Measurements from ENCODE around the gene CLNK. TPM values are rescaled to one million over a fixed set of nuclear protein-coding genes. Genes with fewer than 3 reads are reported as not detected.

The CLNK gene
- total and polyA plus RNA-seq, 7 donors: 0.44 TPM; not detected in 6

DNA sequence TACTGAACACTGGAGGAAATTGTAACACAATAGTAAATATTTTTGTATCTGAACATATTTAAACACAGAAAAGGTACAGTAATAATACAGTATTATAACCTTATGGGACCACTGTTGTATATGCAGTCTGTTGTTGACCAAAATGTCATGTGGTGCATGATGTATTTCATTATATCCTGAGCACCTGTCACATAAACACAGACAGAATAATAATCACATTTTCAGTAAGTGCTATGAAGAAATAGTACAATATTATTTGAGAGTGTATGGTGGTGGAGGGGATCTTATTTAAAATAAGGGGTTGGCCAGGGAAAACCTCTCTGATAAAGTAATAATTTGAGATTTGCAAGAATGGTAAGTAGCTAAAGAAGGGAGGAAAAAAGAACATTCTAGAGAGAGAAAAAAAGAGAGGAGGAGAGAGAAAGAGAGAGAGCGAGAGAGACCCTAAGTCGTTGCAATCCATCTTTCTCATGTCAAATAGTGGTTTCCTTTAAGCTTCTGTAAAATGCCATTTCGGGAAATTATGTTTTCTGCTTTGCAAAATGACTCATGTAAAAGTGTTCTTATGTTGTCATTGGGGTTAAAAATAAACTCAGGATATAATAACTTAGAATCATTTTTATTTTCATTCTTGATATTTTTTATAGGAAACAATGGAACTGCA lies 19.3 kb upstream of the CLNK start:
- H3K27ac ChIP-seq: no peak overlapping the region
- no peaks in the 10 kb centered on the region for H3K36me3 ChIP-seq
- intact Hi-C loops (cut with DNase I): no loop called here
- DNase-seq: no peak
- H3K9me3 ChIP-seq: no peaks in the 10 kb centered on the region
- 58 to 78% methylated on average over 3 of the region's 3 CpGs for WGBS, 2 donors
- H3K4me3 ChIP-seq: no peak overlapping the region
- no peaks in the 10 kb centered on the region for H3K4me1 ChIP-seq
- TF ChIP-seq POLR2A (IDR thresholded peaks at IDR 0.05) (no peak), EP300 (IDR thresholded peaks at IDR 0.05) (no peak), POLR2AphosphoS5 (IDR thresholded peaks at IDR 0.05) (no peak), CTCF (IDR thresholded peaks at IDR 0.05) (no peak)
- no peaks in the 10 kb centered on the region for H3K27me3 ChIP-seq

DNA sequence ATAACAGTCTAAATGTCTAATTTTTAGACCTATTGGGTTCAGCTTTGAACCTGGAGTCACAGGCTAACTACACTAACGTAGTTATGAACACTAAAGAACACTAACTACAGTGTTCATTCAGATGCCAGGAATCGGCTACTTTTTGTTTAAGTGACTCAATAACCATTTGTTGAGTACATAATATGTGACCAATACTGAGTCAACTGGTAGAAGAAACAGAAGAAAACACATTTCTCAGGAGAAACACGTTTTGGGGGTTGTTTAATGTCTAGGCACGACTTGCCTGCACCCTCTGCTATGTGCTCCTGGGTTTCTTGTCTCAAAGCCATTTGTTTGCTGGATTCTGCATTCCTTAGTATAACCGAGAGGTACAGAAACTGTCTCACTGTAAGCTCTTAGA lies 18.6 kb upstream of the CLNK start:
- no peaks in the 10 kb centered on the region for H3K27me3 ChIP-seq
- H3K9me3 ChIP-seq: no peaks in the 10 kb centered on the region
- H3K4me3 ChIP-seq: no peak overlapping the region
- no peak for TF ChIP-seq POLR2A (IDR thresholded peaks at IDR 0.05)
- TF ChIP-seq CTCF (IDR thresholded peaks at IDR 0.05): no peak
- no peak for TF ChIP-seq EP300 (IDR thresholded peaks at IDR 0.05)
- TF ChIP-seq POLR2AphosphoS5 (IDR thresholded peaks at IDR 0.05): no peak
- 82 to 86% methylated on average over 5 of the region's 5 CpGs for WGBS, 2 donors
- intact Hi-C loops (cut with DNase I): no loop called here
- no peak overlapping the region for H3K27ac ChIP-seq
- no peaks in the 10 kb centered on the region for H3K4me1 ChIP-seq
- no peaks in the 10 kb centered on the region for H3K36me3 ChIP-seq
- no peak for DNase-seq

DNA sequence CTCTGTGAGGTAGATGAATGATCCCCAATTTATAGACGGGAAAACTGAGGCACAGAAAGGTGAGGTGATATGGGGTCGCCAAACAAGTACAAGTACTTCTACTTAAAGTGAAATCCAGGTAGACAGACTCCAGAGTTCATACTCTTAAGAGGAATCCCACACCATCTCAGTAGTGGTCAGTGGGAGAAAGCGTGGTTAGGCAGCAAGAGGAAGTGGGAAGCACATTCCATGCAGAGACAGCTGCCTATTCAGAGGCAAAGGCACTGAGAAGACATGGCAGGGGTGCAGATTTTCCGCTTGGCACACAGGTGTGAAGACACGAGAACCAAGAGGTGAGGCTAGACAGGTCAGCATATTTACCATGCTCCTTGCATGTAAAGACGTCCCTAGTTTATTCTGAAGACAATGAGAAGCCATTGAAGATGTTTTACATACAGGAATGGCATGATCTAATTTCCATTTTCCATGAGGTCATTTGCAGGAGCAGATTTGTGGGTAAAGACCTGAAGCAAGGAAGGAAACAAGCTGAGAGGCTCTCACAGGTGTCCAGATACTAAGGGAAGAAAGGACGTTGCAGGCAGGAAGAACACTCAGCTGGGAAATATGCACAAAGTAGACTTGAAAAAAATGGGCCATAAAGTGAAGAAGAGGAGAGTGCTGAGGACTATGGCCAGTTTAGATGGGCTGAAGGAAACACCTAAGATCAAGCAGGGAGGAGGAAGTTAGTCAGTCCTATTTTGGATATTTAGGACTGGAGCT lies 17.3 kb upstream of the CLNK start:
- intact Hi-C loops (cut with DNase I): no loop called here

GRCh38 chr4:10701161-10701560 lies 16.6 kb upstream of the CLNK start:
- H3K27ac ChIP-seq: no peak overlapping the region
- 64 to 77% methylated on average over 3 of the region's 3 CpGs for WGBS, 2 donors

More for the DNA sequence above, 17.3 kb upstream of the CLNK start:
- Histone ChIP-seq H3K4me1 (no peaks in the 10 kb centered on the region), H3K9me3 (no peaks in the 10 kb centered on the region), H3K27me3 (no peaks in the 10 kb centered on the region), H3K27ac (no peak overlapping the region), H3K36me3 (no peaks in the 10 kb centered on the region), H3K4me3 (no peak overlapping the region)
- no peak for DNase-seq
- WGBS, 2 donors: 77 to 78% methylated on average over 7 of the region's 7 CpGs
- TF ChIP-seq EP300 (IDR thresholded peaks at IDR 0.05) (no peak), POLR2A (IDR thresholded peaks at IDR 0.05) (no peak), POLR2AphosphoS5 (IDR thresholded peaks at IDR 0.05) (no peak)

More at GRCh38 chr4:10701161-10701560, 16.6 kb upstream of the CLNK start:
- intact Hi-C loops (cut with DNase I): no loop called here
- no peak for TF ChIP-seq POLR2AphosphoS5 (IDR thresholded peaks at IDR 0.05)
- TF ChIP-seq CTCF (IDR thresholded peaks at IDR 0.05): no peak
- TF ChIP-seq EP300 (IDR thresholded peaks at IDR 0.05): no peak
- TF ChIP-seq POLR2A (IDR thresholded peaks at IDR 0.05): no peak
- Histone ChIP-seq H3K27me3 (no peaks in the 10 kb centered on the region), H3K4me1 (no peaks in the 10 kb centered on the region), H3K4me3 (no peak overlapping the region), H3K36me3 (no peaks in the 10 kb centered on the region), H3K9me3 (no peaks in the 10 kb centered on the region)
- DNase-seq: no peak
